Midbrain (tissue), 1 donor: Measurements from ENCODE around the gene UNC13D.

Experiments
- DNase-seq: peaks from one replicate; lab custom pipeline; 2025; lab: John Stamatoyannopoulos, UW

Gene UNC13D

DNA sequence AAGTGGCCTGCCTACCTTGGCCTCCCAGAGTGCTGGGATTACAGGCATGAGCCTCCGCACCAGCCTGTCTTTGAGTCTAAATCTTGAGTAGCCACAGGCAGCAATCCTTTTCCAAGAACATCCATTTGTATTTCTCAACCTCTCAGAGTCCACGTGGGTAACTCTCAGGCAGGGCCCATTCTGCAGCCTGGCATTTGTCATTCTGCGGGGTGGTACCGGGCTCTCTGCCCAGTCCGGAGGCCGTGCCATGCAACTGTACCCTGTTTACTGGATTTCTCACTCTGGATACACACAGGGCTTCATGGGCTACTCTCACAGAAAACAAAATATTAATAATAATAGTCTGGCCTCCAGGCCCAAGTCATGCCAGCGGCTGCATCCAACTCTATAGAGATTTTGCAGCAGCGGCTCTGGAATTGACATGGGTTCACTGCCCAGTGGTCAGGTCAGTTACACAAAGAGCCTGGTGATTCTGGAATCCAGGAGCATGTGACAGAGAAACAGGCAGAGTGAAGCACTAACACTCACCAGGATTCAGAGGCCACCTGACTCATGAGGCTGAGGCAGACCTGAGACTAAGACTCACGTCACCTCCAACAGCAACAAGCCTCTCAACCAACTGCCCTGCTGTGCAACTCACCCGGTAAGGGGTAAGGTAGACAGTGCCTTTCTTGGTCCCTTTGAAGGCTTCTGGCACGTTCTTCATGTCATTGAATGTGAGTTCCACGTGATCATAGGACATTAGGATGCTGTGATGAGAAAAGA lies 6.9 kb upstream of the UNC13D start:
- peak; percentile 78 for DNase-seq

DNA sequence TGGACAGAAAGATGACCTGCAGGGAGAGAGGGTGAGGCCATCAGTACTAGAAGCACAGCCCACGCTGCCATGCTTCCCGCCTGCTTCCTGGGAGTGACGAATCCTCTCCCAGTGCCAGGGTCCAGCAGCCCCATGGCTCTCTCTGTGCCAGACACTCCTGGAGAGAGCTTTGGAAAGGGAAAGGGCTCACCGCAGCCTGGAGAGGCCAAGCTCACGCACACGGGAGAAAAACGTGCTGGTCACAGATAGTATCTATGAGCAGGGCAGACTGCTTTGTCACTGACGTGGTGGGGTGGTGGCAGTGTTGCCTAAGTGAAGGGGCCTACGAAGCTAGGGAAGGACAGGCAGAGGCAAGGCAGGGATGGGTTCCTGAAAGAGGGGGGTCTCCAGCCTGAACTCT lies 5.5 kb upstream of the UNC13D start:
- no peak for DNase-seq

DNA sequence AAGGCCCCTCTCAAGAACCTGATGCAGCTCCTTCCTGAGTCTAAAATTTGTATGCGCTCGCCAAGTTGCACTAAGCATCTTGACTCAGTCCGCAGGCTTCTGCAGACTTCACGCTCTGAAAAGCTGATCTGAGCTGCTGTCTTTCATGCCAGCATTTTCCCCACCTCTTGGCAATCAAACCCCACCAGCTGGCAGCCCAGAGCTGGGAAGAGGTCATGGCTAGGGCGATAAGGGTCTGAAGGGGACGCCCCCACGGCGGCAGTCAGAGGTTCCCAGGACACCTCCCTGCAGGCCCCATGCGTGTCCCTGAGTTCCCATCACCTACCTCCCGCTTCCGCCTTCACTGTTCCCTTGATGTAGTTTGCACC lies 5.1 kb upstream of the UNC13D start:
- DNase-seq: no peak

DNA sequence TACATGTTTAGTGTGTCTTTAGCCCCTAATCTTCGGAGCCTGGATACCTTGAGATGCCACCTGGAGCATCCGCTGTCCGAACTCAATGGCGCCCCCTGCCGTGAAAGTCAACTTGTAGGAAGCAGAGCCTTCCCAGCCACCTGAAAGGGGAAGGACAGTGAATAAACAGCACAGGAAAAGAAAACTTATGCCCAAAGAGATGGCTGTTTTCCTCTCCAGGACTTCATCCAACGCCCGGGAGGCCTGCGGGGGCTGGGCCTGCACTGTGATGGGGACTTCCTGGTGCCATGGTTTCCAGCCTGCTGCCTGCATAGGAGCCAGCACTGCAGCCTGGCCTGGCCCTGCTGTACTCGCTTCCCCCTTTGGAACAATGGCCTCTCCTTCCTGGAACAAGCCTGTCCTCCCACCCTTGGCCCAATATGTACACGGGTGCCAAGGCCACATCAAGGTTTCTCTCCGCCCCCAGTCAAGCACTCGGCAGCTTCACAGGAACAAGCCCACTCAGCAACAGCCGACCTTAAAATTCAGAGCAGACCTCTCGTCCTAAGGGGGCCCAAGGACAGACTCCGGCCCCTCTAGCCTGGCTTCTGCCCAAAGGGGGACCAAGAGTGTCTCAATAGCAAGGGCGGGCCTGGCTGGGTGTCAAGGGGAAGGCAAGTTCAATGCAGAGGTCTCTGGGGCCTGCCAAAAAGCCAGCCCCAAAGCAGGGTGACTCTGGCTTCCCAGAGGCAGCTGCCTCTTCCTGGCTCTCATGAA lies 4.5 kb upstream of the UNC13D start:
- DNase-seq: peak; percentile 78

DNA sequence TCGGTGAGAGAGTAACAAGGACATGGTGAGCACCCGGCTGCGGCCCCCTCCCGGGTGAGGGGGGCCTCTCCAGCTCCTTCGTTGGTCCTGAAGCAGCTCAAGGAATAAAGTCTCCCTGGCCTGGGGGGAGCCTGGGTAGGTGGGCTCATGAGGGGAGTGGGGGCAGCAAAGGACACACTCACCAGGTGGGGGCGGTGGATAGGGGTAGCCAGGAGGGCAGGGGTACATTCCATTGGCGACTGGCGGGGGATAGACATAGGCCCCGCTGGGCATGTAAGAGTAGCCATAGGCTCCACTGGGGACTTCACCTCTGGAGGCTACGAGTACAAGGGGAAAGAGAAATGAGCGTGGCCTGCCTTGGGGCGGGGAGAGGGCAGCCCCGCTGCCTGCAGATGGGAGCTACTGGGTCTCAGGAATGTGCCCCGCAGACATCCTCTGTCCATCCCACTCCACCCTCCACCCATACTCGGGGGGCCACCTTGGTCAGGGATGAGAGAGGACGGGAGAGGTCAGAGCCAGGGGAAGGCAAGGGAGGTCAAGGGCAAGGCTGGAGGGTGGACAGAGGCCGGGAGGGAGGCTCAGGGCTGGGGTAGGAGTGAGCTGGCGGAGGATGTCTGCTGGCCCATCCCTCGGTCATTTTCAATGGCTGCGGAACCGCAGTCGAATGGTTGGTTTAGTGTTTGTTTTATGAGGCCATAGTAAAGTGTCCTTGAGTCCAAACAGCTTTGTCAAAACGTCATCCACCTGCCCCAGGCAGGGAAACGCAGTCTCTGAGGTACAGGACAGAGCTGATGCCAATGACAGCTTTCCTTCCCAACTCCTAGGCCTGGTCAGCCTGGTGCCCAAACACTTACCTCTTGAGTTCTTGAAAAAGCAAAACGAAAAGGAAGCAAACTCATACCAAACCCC lies 3.7 kb upstream of the UNC13D start:
- no peak for DNase-seq

DNA sequence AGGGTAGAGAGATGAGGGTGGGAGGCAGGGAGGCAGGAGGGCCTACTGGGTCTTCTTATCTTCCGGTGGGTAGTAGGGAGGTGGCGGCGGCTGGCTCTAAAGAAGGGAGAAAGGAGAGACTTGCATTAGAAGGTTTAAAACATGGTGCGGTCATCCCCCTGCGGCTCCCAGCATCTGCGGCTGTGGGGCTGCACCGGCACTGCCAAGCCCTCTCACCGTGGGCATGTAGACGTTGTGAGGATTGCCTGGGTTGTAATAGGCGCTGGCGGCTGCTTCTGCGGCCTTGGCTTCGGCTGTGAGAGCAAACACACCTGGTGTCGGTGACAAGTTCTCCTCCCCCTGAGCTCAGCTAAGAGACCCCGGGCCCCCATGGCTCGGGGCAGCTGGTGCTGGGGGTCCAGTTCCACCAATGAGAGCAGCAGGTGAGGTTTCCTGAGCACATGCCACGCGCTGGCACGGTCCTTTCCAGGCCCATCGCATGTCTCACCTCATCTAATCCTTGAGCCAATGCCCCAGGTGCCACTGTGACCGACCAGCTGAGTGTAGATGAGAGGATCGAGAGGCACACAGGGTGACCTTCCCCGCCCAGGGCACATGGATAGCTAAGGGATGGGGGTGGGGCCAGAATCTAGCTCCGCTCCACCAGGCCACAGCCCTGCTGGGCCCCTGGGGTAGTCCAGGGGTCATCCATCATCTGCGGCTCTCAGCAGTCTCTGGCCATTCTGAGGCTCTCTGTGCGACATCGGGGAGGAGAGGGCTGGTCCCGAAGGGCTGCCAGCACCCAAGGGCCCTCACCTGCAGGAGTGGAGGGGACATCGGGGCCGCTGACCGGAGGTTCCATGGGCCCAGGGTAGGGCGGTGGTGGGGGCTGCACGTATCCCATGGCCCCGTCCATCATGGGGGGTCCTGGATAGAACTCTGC lies 2.7 kb upstream of the UNC13D start:
- no peak for DNase-seq

DNA sequence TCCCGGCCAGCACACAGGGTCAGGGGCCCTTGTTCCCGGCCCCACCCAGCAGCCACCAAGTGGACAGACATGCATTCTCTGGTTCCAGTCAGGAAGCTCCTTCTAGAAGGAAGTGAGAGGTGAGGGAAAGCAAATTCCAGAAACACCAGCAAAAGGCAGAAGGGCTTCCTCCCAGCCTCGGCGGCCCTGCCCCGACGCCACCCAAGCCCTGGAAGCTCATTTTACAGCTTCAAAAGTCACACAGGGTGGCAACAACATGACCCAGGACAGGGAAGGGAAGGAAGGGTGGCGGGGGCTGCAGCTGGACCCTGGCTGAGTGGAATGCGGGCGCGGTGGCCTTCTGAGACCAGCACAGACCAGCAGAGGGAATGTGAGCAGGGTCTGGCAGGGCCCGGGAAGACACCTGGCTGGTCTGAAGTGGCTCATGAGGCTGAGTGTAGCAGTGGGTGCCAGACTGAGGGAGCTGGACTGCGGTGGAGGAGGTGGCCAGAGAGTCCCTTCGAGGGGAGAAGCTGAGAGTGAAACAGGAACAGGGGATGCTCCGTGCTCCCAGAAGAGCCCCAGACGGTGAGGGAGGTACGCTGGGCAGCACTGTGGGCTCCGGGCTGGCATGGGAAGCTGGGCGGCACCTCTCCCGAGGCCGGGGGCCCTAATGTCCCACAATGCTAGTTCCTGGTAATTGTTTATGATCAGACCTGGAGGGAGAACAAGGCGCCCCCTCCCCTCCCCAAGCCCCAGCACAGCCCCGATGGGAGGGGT lies 1.9 kb upstream of the UNC13D start:
- no peak for DNase-seq

DNA sequence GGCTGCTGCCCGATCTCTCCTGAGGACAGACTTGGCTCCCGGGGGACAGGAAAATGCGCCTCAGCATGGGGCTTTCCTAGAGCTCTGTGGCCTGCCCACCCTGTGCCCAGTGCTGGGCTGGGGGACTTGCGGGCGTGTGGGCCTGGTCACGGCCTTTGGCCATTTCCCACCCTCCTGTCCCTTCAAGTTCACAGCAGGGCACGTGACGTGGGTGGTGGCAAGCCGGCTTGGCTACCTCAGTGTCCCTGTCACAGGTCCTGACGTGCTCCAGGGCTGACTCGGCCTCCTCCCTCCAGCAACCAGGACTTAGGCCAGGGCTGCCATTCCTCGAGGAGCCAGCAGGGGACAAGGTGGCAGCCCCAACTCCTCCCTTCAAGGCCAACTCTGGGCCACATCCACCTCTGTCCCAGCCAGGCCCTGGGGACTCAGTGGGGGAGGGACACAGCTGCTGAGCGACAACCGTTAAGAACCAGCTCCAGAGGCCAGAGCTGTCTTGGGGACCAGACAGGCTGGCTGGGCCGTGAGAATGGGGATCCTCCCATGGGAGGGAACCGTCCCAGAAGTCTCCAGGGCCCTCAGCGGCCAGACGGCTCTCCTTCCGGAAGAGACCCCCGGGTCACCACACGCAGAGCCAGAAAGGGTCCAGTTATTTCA lies 981 bp upstream of the UNC13D start:
- DNase-seq: peak; percentile 46

DNA sequence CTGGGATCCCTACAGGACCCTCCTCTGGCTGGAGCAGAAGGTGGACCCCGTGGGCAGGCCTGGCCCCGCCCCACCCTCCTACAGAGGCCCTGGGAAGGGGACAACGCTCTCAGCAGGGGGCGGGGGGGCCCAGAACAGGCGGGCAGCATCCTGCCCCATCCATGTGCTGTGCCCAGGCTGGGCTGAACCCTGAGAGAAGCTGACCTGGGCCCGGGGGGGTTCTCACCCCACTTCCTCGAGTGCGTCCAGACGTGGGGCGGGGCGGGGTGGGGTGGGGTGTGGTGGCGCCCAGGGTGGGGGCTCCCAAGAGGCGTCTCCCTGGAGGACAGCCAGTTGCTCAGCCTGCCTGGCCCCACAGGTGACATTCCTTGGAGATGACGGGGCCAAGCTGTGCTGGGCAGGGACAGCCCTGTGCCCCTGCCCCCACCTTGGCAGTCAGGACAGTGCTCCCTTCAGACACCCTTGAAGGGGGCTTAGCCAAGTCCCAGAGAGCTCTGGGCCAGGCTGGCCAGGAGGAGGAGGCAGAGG lies 390 bp upstream of the UNC13D start:
- no peak for DNase-seq

DNA sequence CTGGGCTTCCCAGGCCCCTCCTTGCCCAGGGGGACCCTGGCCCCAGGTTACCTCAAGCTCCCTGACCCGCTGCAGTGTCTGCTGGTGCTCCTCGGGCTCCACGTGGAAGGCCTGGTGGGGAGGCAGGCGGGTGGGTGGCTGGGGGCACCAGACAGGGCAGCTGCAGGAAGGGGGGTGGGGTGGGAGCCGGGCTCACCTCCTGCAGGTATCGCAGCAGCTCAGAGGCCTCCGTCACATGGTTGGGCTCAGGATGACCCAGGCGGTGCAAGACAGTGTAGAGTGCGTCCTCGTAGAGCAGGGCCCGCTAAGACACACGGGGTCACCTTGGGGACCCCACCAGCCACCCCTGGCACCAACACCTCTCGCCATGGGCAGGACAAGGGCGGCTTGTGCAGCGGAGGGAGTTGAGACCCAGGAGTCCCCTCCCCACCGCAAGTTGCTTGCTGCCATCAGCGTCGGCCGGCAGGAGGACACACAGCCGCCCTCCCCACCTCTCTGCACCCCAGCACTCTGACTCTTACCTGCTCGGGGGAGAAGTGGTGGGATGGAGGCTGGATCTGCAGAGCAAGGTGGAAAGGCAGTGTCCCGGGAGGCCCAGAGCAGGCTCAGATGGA lies 1.1 kb downstream of the UNC13D start:
- no peak for DNase-seq

DNA sequence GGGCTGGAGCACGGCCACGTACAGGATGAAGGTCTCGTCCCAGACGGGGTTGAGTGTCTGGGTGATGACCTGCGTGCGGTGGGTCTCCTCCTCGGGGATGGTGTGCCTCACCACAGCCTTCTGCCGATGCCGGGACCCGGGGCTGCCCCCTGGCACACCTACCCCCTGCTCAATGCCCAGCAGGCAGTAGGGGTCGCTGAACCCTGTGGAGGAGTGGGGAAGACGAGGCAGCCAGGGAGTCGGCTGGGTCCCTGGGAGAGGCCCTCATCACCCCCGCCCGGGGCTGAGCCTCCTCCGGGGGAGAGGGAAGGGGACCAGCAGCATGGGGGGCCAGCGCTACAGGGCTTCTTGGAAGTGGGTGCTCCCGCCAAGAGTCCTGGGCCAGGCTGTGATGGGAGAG lies 1.8 kb downstream of the UNC13D start:
- DNase-seq: no peak

DNA sequence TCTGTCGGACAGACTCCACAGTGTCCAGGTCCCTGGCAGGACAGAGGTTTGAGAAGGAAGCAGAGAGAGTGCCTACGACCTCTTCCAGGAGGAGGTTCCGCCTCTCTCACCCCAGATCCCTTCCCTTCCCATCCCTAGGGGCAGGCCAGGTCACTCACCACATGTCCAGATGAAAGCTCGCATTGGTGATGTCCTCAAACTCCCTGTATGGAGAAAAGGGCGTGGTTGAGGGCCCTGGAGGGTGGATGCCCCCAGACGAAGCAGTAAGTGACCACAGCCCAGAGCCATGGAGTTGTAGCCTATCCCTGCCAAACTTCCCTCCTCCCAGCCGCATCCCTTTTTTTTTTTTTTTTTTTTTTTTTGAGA lies 3.4 kb downstream of the UNC13D start:
- DNase-seq: no peak

DNA sequence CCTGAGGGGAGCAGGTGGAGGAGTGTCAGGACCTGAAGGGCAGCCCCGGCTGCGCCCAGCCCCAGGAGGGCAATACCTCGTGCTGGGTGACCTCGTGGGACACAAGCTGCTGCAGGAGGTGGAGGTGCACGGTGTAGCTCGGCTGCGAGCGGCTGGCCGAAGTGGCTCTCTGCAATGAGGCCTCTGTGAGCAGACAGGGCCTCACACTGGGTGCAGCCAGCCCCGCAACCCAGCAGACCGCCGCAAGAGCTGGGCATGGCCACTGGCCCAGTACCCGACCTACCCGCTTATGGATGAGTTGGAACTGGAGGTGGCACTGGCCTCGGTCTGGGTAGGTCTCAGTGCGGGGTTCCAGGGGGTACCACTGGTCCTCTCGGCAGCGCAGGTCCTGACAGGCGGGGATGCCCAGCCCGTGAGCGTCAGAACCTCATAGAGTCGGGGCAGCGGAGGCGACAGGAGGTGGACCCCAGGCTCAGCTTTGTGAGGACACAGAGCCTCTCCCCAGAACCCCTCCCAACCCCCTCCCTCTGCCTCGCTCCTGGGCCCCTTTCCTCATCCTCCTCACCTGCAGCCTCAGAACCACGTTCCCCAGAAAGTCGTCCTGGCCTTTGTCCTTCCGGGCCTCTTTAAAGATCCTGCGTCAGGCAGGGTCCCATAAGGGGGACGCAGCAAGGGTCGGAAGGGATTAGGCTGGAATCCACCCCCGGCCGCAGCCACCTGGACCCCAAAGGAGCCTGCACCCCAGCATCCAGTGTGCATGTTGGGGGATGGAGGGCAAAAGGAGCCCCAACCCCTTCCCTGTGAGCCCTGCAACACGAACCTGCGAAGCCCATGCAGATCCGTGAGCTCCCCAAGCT lies 4.0 kb downstream of the UNC13D start:
- DNase-seq: no peak

DNA sequence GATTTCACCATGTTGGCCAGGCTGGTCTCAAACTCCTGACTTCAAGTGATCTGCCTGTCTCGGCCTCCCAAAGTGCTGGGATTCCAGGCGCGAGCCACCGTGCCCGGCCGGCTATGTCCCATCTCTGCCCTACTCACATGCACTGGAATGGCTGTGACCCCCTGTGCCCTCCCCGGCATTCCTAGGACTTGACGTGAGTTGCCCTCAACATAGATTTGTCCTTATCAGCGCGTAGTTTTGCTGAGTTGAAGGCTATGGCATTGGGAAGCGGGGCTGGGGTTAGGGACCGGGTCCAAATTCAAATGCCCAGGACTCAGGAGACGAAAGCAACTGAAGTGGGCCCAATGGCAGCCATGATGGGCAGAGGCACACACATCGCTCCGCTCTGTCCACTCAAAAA lies 5.8 kb downstream of the UNC13D start:
- no peak for DNase-seq

DNA sequence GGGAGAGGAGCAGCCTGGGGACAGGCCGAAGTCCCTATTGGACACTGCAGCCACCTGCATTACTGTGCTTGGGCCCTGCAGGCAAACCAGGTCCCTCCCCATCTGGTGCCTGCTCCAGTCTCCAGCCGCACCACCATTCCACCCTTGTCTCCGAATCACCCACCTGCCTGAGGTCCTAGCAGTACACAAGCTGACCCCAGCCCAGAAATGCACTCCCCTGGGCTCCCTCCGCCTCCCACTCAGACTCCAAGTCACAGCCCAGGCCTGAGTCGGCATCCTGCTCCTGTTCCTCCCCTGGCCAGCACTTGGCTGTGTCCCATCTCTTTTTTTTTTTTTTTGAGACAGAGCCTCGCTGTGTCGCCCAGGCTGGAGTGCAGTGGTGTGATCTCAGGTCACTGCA lies 6.3 kb downstream of the UNC13D start:
- DNase-seq: no peak

DNA sequence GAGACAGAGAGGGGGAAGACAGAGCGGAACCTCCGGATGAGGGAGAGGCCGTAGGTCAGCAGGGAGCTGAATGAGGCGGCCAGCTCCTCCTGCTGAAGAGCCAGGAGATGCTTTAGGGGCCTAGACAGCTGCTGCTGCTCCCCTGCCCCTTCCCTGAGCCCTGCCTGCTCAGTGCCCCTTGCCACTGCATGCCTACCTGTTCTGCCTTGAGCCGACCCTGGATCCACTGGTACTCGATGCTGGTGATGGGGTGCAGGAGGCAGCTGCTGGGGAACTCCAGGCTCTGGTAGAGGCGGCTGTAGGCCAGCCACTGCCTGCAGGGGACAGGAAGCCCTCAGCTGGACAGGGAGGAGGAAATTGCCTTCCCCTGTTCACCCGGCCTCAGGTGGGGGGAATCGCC lies 7.6 kb downstream of the UNC13D start:
- DNase-seq: no peak

DNA sequence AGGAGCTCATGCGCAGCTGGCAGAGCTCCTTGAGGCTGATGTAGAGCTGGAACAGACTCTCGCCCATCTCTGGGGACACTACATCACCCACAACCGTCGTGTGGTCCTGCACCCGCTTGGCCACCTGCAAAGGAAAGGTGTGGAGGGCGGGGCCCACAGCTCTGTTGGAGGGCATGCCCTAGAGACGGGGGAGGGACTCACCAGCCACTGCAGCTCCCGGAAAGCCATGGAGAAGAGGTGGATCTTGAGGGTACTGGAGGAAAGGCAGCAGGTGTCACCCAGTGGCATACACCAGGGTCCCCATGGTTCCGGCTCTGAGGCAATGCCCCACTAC lies 8.6 kb downstream of the UNC13D start:
- DNase-seq: no peak

DNA sequence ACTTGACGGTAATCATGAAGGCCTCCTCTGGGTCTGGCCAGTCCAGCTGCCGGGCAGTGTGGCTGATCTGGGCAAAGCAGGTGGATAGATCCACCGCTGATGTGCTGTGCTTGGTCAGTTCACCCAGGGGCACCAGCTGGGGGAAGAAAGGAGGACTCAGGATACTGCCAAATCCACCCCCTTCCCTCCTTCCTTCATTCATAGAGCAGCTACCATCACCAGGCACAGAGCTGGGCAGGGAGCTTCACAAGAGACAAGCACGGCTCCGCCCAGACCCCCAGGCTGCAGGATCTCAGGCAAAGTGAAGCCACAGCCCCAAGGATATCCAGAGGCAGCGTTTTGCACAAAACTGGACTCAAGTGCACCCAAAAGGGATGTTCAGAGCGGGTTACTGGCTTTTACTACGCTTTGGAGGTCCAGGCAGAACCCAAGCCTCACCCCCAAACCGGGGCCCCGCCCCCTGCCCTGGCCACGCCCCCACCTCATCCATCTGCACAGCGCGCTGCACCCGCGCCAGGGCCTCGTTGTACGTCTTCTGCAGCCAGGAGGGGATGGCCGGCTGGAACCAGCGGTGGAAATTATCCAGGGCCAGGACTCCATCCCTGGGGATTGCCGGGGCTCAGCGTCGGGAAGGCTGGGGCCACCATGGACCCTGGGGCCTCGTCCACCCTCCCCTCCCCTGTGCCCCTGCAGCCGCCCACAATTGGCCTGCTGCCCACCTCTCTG lies 9.1 kb downstream of the UNC13D start:
- DNase-seq: no peak
